Activated CD4-positive, alpha-beta T cell treated with anti-CD3 and anti-CD28 coated beads, Interleukin-2, amount 10 ng/mL, durations not matched to agents 24 days and 14 days (primary cell): ENCODE data around the gene ARHGAP30. TPM values are rescaled to one million over a fixed set of nuclear protein-coding genes. Genes with fewer than 3 reads are reported as not detected.

ENCODE experiments used
- DNase-seq: peaks from one replicate; pipeline ENCODE4 v3.0.0; 2022
- H3K27ac Mint-ChIP-seq: one replicate; pipeline ENCODE4 v1.8.0; 2022; ENCODE audit warnings: mild to moderate bottlenecking, mixed read lengths
- H3K27me3 Mint-ChIP-seq: one replicate; pipeline ENCODE4 v1.8.0; 2022; ENCODE audit warnings: mixed read lengths
- H3K36me3 Mint-ChIP-seq: one replicate; pipeline ENCODE4 v1.8.0; 2022; ENCODE audit warnings: low read depth, mild to moderate bottlenecking, mixed read lengths
- H3K4me1 Mint-ChIP-seq: one replicate; pipeline ENCODE4 v1.8.0; 2021; ENCODE audit warnings: mixed read lengths
- H3K4me3 Mint-ChIP-seq: one replicate; pipeline ENCODE4 v1.8.0; 2022; ENCODE audit warnings: mild to moderate bottlenecking, moderate library complexity, mixed read lengths
- H3K9me3 Mint-ChIP-seq: one replicate; pipeline ENCODE4 v1.8.0; 2021; ENCODE audit warnings: mixed read lengths
- intact Hi-C: fragments of 100-400 bp; cut with micrococcal nuclease; formaldehyde crosslinking; loops from one replicate; pipeline ENCODE4 v1.15.1; 2023
- total RNA-seq: library from RNA; stranded (reverse); gene quantifications from 2 replicates; pipeline ENCODE4 v1.2.3, GENCODE V29; 2022

ARHGAP30 gene
- total RNA-seq, 1 donor from 2014 or later = 139 TPM

DNA sequence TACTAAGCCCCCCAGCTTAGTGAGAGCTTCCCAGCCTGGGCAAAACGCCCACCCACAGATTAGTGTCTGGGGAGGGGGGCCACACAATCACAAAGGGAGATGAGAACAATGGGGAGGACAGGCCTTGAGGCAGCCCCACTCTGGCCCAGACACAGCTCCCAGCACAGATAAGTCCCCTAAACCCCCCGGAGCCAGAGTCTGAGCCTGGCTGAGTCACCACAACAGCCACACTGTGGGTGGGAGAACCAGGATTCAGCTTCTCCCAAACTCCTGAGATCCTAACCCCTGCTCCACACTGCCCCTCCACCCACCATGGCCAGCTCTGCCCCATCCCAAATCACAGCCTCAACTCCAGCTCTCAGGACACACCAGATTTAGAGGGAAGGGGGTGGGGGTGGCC lies 15.5 kb upstream of the ARHGAP30 start:
- intact Hi-C loops = no loop called here
- Mint-ChIP-seq H3K27ac (no peak overlapping the region), H3K27me3 (no peaks in the 10 kb centered on the region), H3K4me3 (no peak overlapping the region), H3K9me3 (no peaks in the 10 kb centered on the region), H3K36me3 (no peaks in the 10 kb centered on the region), H3K4me1 (peaks cover 16% of the 10 kb centered on the region)
- DNase-seq = no peak

DNA sequence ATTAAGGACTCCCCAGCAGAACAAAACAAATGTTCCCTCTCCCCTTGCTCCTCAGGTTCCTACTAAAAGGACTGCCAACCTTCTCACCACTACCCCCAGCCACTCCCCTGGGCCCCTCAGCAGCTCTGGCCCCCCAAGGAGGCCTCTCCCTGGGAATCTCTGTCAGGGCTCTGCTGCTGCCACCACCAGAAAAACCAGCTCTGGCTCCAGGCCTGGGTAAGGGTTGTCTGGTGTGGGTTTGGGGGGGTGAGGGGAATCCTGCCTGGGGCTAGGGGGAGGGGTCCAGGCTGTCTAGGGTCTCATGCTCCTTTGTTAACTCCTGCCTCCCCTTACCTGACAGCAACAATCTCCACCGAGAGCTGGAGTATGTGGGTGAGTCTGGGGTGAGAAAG lies 14.9 kb upstream of the ARHGAP30 start:
- Mint-ChIP-seq H3K4me3 (no peak overlapping the region), H3K27me3 (no peaks in the 10 kb centered on the region), H3K27ac (no peak overlapping the region), H3K4me1 (peaks cover 18% of the 10 kb centered on the region), H3K9me3 (no peaks in the 10 kb centered on the region), H3K36me3 (no peaks in the 10 kb centered on the region)
- no peak for DNase-seq
- intact Hi-C loops = no loop called here

- intact Hi-C loops = no loop called here
- Mint-ChIP-seq H3K4me1 (peaks cover 17% of the 10 kb centered on the region), H3K9me3 (no peaks in the 10 kb centered on the region), H3K36me3 (no peaks in the 10 kb centered on the region), H3K27me3 (no peaks in the 10 kb centered on the region), H3K27ac (no peak overlapping the region), H3K4me3 (no peak overlapping the region)
- no peak for DNase-seq
These were observed 14.3 kb upstream of the ARHGAP30 start for GRCh38 chr1:161083748-161084596.

DNA sequence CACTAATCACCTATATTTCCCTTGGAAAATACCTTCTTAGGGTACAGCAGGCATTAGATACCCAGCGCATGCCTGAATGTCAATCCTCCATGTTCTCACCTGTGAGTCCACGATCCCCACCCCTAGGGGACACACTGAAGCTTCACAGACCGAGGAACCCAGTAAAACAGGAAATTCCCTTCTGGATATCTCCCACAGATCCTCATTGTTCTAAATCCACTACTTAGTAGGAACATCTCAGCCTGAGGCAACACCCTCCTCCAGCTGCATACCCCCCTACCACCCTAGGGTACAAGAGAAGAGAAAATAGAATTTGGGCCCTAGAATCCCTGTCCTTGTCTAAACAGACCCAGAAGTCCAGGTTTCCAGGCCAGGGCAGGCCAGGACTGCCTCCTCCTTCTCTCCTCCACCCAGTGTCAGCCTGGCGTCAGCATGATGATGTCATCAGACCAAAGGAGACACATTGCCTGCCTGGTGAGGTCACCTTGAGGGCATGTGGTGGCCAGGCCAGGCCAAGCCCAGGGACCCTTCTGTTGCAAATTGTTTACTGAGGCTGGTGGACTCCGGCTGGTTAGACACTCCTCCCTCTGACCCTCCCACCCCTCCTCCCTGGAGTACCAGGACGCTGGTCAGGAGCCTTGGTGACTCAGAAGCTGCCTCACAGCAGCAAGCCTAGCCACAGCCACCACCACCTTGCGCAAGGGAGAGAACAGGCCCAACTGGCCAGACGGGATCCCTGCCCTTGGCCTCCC lies 13.5 kb upstream of the ARHGAP30 start:
- Mint-ChIP-seq H3K36me3 (no peaks in the 10 kb centered on the region), H3K27me3 (no peaks in the 10 kb centered on the region), H3K4me1 (peaks cover 14% of the 10 kb centered on the region), H3K27ac (no peak overlapping the region), H3K9me3 (no peaks in the 10 kb centered on the region), H3K4me3 (no peak overlapping the region)
- DNase-seq = no peak
- intact Hi-C loops = no loop called here

DNA sequence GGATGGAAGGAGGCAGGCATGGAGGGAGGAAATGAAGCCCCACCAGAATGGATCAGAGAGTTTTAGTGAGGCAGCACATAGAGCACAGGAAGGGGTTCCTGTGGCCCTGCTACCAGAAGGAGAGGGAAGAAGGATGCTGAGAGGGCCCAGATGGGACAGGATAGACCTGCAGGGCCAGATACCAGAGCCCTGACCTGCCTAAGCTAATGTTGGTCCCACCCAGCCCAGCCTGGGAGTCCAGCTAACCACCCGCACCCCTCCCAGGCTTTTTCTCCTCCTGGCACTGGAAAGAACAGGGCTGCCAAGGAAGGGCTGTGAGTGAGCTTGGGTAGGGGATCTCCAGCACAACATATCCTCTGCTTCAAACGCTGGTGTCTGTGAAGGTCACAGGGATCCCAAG lies 12.8 kb upstream of the ARHGAP30 start:
- no peak for DNase-seq
- intact Hi-C loops = no loop called here
- Mint-ChIP-seq H3K27ac (no peak overlapping the region), H3K4me3 (no peak overlapping the region), H3K9me3 (no peaks in the 10 kb centered on the region), H3K4me1 (peaks cover 9% of the 10 kb centered on the region), H3K27me3 (no peaks in the 10 kb centered on the region), H3K36me3 (no peaks in the 10 kb centered on the region)

- Mint-ChIP-seq H3K27ac (no peak overlapping the region), H3K9me3 (no peaks in the 10 kb centered on the region), H3K4me3 (no peak overlapping the region), H3K4me1 (peaks cover 8% of the 10 kb centered on the region), H3K36me3 (no peaks in the 10 kb centered on the region), H3K27me3 (no peaks in the 10 kb centered on the region)
- intact Hi-C loops = no loop called here
- DNase-seq = no peak
These were observed 11.8 kb upstream of the ARHGAP30 start for GRCh38 chr1:161081519-161081918.

GRCh38 chr1:161080441-161081405 lies 11.0 kb upstream of the ARHGAP30 start:
- Mint-ChIP-seq H3K36me3 (no peaks in the 10 kb centered on the region), H3K4me1 (peaks cover 8% of the 10 kb centered on the region), H3K27ac (no peak overlapping the region), H3K4me3 (no peak overlapping the region), H3K27me3 (no peaks in the 10 kb centered on the region), H3K9me3 (no peaks in the 10 kb centered on the region)
- intact Hi-C loops = no loop called here
- DNase-seq = no peak

- Mint-ChIP-seq H3K27me3 (no peaks in the 10 kb centered on the region), H3K9me3 (no peaks in the 10 kb centered on the region), H3K36me3 (no peaks in the 10 kb centered on the region), H3K4me3 (no peak overlapping the region), H3K27ac (no peak overlapping the region), H3K4me1 (peaks cover 11% of the 10 kb centered on the region)
- intact Hi-C loops = no loop called here
- DNase-seq = no peak
These were observed 9.9 kb upstream of the ARHGAP30 start for GRCh38 chr1:161079436-161080110.

GRCh38 chr1:161077426-161077825 lies 7.7 kb upstream of the ARHGAP30 start:
- no peak overlapping the region for H3K4me3 Mint-ChIP-seq
- no peak for DNase-seq
- no peaks in the 10 kb centered on the region for H3K9me3 Mint-ChIP-seq
- no peaks in the 10 kb centered on the region for H3K36me3 Mint-ChIP-seq
- no peaks in the 10 kb centered on the region for H3K27me3 Mint-ChIP-seq
- intact Hi-C loops = no loop called here
- H3K27ac Mint-ChIP-seq = no peak overlapping the region
- peaks cover 17% of the 10 kb centered on the region for H3K4me1 Mint-ChIP-seq

DNA sequence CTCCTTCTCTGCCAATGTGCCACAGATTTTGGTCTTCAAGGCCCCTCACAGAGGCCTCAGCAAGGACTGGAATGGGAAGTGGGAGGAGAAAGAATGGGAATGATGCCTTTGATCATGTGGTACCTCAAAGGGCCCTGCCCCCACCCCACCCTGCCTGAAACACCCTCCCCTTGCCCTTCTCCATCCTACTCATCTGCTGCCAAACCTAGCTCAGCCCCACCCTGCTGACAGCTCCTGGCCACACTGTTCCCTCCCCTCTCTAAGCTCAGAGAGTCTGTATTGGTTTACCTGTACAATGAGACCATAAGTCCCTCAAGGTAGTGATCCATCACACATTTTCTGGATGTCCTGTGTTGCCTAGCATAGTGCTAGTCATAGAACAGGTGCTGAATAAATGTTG lies 6.7 kb upstream of the ARHGAP30 start:
- no peak for DNase-seq
- no peak overlapping the region for H3K4me3 Mint-ChIP-seq
- H3K4me1 Mint-ChIP-seq = peaks cover 21% of the 10 kb centered on the region
- intact Hi-C loops = no loop called here
- no peak overlapping the region for H3K27ac Mint-ChIP-seq
- no peaks in the 10 kb centered on the region for H3K36me3 Mint-ChIP-seq
- H3K27me3 Mint-ChIP-seq = no peaks in the 10 kb centered on the region
- no peaks in the 10 kb centered on the region for H3K9me3 Mint-ChIP-seq

DNA sequence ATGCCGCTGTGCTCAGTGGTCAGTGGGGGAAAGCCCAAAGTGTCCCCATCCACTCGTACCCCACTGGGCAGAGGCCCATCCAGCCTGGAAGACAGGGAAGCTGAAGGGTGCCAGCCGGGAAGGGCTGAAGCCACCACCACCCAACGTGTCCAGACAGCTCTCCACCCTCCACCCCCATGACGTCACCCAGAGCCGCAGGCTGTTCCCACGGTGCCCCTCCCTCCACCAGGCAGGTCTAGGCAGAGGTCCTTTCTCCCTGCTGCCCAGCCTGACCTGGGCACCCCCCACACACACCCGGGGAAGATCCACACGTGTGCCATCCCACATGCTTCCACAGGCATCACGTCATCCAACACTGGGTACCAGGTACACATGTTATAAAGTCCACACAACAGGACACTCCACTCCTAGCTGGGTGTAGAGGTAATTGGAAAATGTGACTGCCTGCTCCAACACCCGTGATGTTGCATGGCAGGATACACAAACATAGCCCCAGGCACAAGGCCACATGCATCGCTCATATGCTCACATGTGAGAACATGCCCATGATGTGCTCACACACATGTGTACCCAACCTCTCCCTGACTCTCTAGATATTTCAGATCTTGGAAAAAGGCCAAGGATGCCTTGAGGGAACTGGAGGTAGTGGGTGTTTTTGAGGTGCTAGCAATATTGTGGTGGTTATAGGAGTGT lies 5.1 kb upstream of the ARHGAP30 start:
- H3K9me3 Mint-ChIP-seq = no peaks in the 10 kb centered on the region
- intact Hi-C loops = no loop called here
- H3K36me3 Mint-ChIP-seq = no peaks in the 10 kb centered on the region
- no peak overlapping the region for H3K4me3 Mint-ChIP-seq
- peaks cover 29% of the 10 kb centered on the region for H3K4me1 Mint-ChIP-seq
- H3K27ac Mint-ChIP-seq = no peak overlapping the region
- no peak for DNase-seq
- H3K27me3 Mint-ChIP-seq = no peaks in the 10 kb centered on the region

DNA sequence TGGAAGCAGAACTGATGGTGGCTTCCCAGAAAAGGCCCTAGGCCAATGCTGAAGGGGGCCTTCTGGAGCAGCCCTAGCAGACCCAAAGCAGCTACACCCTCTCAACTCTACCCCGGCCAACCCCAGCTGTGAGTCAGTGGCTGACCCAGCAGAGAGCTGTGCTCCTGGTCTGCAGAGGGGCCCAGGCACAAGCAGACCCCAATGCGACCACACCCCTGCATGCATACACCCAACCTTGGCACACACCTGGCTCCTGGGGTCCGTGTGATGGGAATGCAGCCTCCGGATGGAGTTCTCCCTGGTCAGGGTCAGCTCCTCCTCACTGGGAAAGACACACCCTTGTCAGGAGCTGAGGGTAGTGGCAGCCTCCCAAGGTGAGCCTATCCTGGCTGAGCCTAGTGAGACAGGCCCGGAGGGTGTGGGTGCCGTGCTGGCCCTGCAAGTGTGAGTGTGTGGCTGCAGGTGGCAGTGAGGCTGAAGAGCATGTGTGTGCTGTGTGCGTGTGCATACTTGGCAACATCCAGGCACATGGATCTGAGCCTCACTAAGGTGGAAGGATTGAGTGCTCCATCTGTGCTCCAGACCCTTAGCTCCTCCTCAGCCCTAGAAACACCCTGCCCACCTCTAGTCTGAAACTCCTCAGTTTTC lies 3.9 kb upstream of the ARHGAP30 start:
- H3K9me3 Mint-ChIP-seq = no peaks in the 10 kb centered on the region
- intact Hi-C loops = no loop called here
- no peaks in the 10 kb centered on the region for H3K27me3 Mint-ChIP-seq
- peaks cover 4% of the 10 kb centered on the region for H3K36me3 Mint-ChIP-seq
- H3K4me1 Mint-ChIP-seq = peaks cover 35% of the 10 kb centered on the region
- H3K27ac Mint-ChIP-seq = peak overlapping the region; percentile 63
- DNase-seq = no peak
- no peak overlapping the region for H3K4me3 Mint-ChIP-seq
